Islet of Langerhans (tissue), 1 donor: ENCODE data around the gene MTG1.

Source experiments
- FAIRE-seq: peaks from one replicate; lab custom pipeline; 2011; peaks lifted over from hg19 to GRCh38; lab: Jason Lieb, UNC

Gene MTG1

DNA sequence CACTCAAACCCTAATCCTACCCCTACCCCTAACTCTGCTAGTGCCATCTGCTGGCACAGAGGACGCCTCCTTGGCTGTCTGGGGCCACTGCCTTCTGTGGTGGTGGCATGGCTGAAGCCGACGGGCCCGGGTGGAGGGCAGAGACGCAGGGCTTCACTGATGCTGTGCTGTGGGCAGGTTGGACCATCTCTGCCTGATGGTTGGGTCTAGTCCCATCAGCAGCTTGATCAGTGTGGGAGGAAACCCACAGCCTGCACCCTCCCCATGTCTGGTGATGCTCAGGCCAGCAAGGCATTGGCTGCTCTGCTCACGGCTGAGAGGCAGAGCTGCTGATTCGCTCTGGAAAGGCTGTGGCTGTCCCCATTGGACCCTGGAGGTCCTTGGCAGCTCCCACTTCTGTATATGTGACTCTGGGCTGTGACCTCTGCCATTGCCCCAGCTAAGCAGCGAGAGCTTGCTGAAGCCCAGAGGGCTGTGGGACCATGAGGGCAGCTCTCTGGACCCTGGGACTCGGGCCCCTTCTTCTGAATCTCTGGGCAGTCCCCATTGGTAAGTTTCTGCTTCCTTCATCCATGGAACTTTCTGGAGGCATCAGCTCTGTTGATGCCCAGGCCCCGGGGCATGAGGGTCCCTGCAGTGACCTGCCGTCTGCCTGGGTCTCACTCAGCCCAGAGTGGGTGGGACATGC lies 59.7 kb downstream of the MTG1 start, which contains the start of gene SCART1:
TSS of gene SCART1 (plus strand) at position 430 of the 688 bp plus-strand sequence. CDS start at position 483, 53 bp downstream.
- no peak for FAIRE-seq

DNA sequence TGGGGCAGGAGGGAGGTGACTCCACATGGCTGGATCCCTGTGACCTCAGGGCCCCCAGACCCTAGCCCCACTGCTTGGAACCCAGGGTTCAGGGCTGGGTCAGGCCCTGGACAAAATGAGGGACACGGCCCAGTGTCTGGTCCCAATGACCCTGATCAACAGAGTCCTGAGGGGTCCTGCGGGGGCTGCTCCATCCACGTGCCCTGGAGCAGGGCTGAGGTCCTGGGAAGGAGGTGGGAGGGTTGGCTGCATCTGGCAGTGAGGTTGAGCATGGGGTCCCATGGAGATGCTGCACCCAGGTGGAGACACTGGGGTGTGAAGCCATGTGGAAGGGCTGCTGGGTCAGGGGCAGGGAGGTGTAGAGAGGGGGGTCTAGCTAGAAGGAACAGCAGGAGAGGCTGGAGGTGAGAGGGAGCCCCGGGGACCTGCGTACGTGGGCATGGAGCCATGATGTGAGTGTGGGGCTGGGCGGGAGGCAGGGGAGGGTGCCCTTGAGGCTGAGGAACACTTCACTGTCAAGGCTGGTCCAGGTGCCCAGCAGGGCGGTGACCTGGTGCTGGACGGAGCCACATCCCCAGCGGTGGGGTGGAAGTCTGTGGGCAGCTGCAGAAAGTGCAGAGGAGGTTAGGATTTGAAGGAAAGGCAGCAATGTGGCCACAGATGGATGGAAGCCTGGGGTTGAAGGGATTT lies 60.4 kb downstream of the MTG1 start:
- no peak for FAIRE-seq

DNA sequence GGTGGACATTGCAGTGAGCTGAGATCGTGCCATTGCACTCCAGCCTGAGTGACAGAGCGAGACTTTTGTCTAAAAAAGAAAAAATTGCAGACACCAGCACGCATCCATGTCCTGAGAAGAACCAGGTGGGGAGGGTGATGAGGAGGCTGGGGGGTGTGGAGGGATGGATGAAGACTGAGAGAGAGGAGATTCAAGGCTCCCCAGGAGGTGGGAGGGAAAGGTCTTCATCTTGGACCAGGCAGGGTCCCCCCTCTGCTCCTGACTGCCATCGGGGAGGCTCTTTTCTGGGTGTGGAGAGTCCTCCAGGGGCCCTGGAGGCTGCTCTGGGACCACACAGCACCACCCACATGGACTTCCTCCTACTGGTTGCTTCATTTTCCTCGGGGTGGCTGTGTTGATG lies 61.2 kb downstream of the MTG1 start:
- FAIRE-seq: no peak

DNA sequence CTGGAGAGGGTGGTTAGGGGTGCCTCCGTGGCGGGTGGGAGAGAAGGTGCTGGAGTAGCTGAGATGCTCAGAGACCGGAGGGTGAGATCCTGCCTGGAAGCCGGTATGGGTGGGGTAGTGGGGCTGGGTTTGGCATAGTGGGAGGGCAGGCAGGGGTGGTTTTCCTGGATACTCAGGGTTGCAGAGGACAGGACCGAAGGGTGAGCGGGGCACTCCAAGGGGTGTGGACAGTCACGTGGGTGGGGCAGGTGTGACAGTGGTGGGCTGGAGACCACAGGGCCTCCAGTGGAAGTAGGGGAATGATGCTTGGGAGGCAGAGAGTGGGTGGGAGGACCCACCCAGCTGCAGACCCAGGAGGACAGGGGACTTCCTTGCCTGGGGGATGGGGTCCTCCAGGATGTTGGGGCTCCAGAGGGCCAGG lies 61.7 kb downstream of the MTG1 start:
- no peak for FAIRE-seq

DNA sequence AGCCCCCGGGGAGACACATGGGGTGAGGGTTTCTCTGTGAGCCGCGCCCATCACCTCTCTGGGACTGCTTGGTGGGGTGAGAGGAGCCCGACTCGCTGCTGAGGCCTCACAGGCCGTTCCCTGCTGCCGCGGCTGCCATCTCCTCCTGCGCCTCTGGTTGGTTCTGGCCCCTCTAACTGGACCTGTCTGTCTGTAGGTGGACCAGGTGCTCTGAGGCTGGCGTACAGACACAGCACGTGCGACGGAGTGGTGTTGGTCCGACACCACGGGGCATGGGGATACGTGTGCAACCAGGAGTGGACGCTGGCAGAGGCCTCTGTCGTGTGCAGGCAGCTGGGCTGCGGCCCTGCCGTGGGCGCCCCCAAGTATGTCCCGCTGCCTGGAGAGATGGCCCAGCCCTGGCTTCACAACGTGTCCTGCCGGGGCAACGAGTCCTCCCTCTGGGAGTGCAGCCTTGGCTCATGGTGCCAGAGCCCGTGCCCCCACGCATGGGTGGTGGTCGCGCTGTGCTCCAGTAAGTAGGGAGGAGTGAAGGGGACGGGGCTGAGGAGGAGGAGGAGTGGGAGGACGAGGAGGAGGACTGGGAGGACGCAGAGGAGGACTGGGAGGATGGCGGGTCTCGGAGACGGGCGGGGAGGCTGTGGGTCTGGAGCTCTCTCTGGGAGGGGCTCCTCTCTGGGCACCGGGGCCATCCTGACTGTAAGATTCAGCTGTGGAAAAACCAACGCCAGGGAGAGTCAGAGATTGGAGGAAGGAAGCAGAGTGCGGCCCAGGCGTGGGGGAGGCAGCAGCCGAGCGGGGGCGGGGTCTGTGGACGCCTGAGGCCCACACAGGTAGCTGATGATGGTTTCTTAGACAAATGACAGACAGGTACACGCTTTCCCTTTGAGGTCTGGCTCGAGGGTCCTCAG lies 62.3 kb downstream of the MTG1 start:
- FAIRE-seq: no peak

DNA sequence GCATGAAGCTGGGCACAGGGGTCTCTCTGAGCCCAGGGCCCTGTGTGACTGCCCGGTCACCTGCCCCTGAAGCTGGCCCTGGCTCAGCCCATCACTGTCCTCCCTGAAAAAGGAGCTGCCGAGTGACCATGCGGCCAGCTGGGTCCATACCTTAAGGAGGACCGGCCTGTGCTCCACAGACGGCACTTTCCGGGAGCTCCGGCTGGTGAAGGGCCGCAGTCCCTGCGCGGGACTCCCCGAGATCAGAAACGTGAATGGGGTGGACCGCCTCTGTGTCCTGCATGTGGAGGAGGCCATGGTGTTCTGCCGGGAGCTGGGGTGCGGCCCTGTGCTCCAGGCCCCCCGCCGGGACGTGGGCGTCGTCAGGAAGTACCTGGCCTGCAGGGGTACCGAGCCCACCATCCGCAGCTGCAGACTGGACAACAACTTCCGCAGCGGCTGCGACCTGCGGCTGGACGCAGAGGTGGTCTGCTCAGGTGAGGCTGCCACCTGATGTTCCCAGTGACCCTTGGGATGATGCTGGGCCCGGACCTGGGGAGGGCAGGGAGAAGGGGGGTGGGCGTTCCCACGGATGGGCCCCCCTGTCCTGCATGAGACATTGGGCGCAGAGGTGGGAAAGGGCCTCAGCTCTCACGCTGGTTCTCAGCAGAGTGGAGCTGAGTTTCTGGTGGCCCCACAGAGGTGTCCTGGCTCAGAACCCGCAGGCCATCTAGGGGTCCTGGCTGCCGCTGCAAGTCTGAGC lies 63.3 kb downstream of the MTG1 start:
- FAIRE-seq: no peak

DNA sequence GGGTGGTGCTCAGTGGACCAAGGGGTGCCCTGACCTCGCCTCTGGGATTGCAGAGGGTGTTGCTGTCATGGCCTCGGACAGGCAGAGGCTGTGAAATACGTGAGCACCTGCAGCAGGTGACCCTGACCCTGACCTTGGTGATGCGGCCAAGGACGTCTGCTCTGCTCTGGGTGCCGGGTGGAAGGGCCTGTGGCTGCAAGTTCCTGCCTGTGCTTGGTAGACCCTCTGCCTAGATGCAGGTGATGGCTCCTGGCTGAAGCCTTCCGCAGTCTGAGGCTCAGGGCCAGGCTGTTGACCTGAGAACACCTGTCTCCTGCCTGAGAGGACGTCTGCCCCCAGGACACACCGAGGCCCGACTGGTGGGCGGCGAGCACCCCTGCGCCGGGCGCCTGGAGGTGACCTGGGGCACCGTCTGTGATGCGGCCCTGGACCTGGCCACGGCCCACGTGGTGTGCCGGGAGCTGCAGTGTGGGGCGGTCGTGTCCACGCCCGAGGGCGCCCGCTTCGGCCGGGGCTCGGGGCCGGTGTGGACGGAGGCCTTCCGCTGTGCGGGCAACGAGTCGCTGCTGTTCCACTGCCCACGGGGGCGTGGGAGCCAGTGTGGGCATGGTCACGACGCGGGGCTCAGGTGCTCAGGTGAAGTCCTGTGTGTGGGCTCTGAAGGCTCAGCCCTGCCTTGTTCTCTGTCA lies 64.2 kb downstream of the MTG1 start:
- no peak for FAIRE-seq

DNA sequence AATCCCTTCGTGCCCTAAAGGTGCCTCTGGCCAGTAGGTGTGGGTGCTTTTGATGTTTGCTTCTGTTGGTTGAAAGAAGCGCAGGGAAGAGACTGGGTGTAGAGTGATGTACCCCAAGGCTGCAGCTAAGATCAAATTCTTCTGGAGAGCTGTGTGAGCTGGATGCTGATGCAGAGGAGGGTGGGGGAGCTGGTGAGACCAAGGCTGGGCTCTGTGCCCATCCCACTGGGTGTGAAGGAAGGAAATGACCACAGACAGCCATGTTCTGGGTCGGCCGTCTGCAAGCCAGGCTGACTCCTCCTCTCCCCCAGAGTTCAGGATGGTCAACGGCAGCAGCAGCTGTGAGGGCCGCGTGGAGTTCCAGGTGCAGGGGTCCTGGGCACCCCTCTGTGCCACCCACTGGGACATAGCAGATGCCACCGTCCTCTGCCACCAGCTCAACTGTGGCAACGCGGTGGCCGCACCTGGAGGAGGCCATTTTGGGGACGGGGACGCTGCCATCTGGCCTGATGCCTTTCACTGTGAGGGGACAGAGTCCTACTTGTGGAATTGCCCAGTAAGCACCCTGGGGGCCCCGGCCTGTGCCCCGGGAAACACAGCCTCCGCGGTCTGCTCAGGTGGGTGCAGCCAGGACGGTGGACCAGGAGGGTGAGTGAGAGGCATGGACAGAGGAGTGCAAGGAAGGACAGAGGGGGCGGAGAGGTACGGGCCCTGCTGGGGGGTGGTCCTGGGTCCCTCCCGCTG lies 64.9 kb downstream of the MTG1 start:
- no peak for FAIRE-seq

DNA sequence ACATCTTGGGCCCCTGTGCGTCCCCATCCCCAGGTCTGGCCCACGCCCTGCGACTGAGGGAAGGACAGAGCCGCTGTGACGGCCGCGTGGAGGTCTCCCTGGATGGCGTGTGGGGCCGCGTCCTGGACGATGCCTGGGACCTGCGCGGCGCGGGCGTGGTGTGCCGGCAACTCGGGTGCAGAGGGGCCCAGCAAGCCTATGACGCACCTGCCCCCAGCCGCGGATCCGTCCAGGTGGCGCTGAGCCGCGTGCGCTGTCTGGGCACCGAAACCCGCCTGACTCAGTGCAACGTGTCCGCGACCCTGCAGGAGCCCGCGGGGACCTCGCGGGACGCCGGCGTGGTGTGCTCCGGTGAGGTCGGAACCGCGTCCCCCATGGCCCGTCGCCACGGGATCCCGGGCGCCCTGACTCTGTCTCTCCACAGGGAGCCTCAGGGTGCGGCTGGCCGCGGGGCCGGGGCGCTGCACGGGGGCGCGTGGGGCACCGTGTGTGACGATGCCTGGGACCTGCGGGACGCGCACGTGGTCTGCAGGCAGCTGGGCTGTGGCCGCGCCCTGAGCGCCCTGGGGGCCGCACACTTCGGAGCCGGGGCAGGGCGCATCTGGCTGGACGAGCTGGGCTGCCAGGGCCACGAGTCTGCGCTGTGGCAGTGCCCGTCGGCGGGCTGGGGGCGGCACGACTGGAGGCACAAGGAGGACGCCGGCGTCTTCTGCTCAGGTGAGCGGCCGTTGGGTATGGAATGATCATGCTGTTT lies 65.7 kb downstream of the MTG1 start:
- no peak for FAIRE-seq

DNA sequence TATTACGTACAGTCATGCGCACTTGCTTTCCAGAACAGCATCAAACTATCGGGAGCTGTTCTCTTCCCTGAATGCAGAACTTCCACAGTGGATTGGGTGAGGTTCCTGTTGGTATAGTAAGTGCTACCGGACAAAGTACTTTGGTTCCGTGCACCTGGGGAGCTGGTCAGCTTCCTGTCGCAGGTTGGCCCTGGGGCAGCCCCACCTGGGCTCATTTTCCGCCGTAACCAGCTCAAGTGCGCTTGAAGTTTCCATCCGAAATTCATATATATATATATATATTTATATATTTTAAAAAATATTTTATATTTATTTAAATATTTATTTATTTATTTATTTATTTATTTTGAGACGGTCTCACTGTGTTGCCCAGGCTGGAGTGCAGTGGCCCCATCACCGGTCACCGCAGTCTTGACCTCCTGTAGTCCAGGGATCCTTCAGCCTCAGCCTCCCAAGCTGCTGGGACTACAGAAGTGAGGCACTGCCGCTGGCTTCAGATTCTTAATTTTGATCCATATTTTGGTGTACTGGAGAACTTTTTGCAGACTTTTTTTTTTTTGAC lies 66.3 kb downstream of the MTG1 start:
- FAIRE-seq: no peak

DNA sequence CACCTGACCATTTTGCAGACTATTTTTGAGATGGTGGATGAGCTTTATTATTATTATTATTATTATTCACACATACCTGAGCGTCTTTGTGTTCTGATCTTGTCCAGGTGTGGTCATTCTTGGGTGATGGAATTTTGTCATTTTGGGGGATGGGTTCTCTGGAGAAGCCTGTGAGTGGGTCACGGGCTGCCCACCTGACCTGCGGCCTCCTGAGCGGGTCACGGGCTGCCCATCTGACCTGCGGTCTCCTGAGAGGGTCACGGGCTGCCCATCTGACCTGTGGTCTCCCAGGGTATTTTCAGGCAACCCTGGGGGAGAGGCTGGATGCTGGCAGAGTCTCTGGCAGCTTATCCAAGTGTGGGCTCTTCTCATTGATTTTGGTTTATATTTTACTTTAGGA lies 67.1 kb downstream of the MTG1 start:
- no peak for FAIRE-seq

DNA sequence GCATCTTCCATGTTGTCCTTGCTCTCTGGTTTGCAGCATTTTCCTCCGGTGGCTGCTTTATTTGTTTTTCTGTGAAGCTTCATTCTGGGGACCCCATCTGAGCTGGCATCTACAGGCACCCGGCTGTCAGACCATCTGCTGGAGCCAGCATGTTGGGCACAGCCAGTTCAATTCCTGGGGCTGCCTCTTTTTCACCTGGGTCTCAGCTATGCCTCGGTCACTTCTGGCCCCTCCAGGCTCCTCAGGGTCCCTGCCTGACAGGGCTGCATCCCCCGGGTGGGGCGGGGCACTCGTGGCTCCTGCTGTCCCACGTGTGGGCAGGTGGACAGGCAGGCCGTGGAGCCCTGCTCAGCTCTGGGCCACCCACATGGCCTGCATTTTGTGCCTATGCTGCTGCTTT lies 67.9 kb downstream of the MTG1 start:
- no peak for FAIRE-seq

DNA sequence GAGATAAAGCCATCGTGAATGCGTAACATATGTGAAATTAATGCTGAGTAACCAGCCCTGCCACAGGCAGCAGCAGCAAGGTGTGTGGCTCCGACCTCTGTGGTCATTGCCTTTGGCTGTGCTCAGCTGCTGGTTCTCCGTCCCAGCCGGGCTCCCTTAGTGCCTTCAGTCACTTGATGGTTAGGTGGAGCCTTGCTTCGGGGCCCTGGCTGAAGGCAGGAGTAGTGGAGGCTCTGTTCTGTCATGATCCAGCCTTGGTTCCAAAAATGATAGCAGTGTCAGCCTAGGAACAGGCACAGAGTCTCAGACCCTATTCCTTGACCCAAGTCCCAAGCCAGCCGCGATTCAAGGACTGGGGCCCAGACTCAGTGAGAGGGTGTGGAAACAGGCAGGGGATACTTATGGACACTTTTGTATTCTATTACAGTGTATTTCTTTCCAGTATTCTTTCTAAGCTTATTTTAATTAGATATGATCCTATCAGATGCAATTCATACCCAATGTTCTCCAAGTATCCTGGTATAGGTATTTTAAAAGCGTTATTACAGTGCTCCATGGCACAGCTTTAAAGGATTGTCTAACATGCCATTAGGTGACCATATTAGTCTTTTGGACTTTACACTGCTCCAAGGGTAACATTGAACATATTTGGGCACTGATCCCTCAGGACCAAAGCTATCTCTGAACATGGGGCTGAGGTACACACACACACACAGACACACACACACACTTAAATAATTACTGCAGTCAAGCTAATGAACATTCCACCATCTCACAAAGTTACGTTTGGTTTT lies 68.8 kb downstream of the MTG1 start:
- FAIRE-seq: no peak

DNA sequence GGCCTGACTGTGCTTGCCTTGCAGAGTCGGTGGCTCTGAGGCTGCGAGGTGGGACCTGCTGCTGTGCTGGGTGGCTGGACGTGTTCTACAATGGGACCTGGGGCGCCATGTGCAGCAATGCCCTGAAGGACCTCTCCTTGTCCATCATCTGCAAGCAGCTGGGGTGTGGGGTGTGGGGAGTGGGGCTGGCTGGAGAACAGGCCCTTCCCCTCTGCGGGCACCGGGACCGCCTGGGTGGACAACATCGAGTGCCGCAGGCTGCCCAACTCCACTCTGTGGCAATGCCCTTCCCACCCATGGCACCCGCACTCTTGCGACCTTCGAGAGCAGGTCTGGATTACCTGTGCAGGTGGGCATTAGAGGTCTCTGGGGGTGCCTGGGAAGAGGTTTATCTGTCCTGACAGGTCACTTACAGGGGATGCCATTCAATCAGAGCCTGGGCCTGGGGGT lies 70.7 kb downstream of the MTG1 start:
- FAIRE-seq: no peak

DNA sequence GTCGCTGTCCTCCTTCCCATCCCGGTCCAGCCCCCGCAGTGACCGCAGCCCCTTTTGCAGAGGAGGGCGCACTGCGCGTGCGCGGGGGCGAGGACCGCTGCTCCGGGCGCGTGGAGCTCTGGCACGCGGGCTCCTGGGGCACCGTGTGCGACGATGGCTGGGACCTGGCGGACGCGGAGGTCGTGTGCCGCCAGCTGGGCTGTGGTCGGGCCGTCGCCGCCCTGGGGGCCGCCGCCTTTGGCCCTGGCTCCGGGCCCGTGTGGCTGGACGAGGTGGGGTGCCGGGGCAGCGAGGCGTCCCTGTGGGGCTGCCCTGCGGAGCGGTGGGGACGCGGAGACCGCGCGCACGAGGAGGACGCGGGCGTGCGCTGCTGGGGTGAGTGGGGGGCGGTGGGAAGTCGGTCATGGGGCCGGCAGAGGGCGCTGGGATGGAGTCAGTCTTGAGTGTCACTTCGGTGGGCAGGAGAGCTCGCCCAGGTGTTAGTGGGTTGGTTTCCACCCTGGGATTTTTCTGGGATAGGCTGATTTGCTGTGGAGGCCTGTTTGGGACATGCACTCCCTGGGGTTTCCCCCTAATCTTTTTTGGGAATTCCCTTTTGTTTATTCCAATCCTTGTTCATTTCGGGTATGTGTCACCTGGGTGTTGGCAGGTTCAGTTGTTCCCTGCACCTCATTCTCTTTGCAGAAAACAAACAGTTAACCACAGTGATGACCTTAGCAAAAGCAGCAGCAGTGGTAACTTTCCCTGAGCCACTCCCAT lies 71.4 kb downstream of the MTG1 start:
- FAIRE-seq: no peak

DNA sequence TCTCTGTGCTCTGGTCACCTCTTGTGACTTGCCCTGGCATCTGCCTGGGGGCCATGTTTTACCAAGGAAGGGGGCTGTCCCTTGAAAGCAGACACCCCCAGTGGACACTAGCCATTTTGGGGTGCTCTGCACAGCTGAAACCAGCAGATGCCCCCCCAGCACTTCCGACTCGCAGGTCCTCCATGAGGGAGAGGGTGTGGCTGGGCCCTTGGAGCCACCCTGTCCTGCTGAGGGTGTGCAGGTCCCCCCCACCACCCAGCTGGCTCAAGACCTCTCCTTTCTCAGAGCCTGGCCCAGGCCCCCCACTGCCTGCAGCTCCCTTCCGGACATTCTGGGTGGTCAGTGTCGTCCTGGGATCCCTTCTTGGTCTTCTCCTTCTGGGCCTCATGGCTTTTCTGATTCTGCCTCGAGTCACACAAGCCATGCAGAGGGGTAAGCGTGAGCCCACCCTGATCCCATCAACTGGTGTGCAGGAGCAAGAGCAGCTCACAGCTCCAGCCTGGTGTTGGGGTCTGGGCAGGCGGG lies 72.1 kb downstream of the MTG1 start:
- FAIRE-seq: no peak

DNA sequence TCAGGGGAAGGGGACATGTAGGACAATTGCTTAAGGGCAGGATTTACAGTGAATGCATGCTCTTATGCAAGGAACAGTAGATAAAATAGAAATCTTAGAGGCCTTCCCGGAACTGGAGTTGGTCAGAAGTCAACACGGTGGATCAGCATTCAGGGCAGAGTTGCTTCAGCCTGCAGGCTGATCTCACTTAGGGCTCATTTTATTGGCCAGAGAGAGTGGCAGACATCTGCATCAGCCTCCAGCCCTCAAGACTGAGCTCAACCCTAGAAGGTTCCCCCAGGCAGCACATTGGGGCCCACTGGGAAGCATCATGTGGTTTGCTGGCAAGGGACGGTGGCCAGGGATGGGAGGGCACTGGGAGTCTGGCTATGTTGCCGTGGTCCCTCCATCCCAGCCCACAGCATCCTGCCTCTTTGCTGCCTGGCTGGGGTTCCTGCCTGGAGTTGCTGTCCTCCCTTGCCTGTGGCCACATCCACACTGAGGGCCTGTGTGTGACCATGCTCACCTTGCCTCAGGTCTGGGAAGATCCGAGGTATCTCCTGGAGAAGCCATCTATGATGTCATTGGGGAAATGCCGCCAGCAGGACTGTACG lies 72.8 kb downstream of the MTG1 start:
- no peak for FAIRE-seq
